ENCODE data around the gene PSMD14. TPM values are rescaled to one million over a fixed set of nuclear protein-coding genes. Genes with fewer than 3 reads are reported as not detected.

The PSMD14 gene
- total RNA-seq, 1 experiment from 2014 or later: 81.1 TPM

DNA sequence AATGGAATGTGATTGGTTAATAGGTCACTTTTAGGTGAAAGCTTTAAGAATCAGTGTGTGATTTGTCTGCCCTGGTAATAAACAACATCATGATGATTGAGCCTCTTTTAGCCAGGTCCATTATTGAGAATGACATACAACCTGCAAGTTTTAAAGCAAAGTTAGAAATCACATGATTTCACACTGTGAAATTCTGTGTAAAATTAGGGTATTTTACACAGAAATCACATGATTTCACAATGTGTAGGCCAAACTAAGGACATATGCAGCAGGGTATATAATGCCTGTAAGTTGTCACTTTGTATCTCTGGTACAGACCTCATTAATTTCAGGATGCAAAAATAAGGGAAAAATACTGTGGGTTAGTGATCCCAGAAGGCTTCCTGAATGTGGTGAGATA, 16.7 kb downstream of the PSMD14 start:
- CTCF ChIA-PET: no interaction called here
- intact Hi-C loops (cut with micrococcal nuclease; ENCODE audit: unreplicated experiment): no loop called here
- no peak overlapping the region for H3K4me3 Mint-ChIP-seq (ENCODE audit: unreplicated experiment)
- no peaks in the 10 kb centered on the region for H3K4me1 Mint-ChIP-seq (ENCODE audit: low read depth, unreplicated experiment)
- Histone ChIP-seq H3K36me3 (ENCODE audit: control insufficient read depth, insufficient read depth, low read length) (no peaks in the 10 kb centered on the region), H3K9me3 (no peaks in the 10 kb centered on the region), H3K27me3 (replicated peaks; ENCODE audit: control insufficient read depth, insufficient read depth, low read length) (no peaks in the 10 kb centered on the region), H3K4me1 (0 out of 2 replicates have a peak, but pooled peaks cover under 1% of the 10 kb centered on the region), H3K4me3 (ENCODE audit: low read depth, low read length) (no peak overlapping the region)
- H3K27ac Mint-ChIP-seq (ENCODE audit: unreplicated experiment): no peak overlapping the region
- DNase-seq: no peak
- H3K27me3 Mint-ChIP-seq (ENCODE audit: insufficient read depth, unreplicated experiment): no peaks in the 10 kb centered on the region
- BruUV-seq (replicated peaks): no TSS peak
- no peaks in the 10 kb centered on the region for H3K9me3 Mint-ChIP-seq (ENCODE audit: unreplicated experiment)
- no peak for TF ChIP-seq CTCF (IDR thresholded peaks at IDR 0.05; ENCODE audit: insufficient read depth in 1 of 2, low read depth in 1 of 2, low read length in 1 of 2, severe bottlenecking in 1 of 2, unreplicated experiment in 1 of 2)
- POLR2A ChIA-PET: no interaction called here
- H3K36me3 Mint-ChIP-seq (ENCODE audit: insufficient read depth, unreplicated experiment): peaks cover 52% of the 10 kb centered on the region

DNA sequence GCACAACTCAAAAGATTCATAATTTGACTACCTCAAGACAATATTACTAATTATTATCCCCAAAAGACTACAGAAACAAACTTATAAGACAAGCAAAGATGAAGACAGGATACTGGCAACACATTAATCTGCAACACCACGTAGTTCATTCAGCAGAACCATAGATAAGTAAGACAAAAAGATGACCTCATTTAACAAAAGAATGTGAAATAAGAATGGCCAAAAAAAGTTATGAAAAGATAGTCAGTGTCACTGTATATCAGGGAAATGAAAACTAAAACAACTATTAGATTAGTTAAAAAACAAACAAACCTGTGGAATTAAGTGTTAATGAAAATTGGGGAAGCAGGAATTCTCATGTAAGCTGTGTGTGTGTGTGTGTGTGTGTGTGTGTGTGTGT, 19.4 kb downstream of the PSMD14 start:
- Mint-ChIP-seq H3K4me1 (ENCODE audit: low read depth, unreplicated experiment) (no peaks in the 10 kb centered on the region), H3K27me3 (ENCODE audit: insufficient read depth, unreplicated experiment) (no peaks in the 10 kb centered on the region), H3K27ac (ENCODE audit: unreplicated experiment) (no peak overlapping the region), H3K9me3 (ENCODE audit: unreplicated experiment) (no peaks in the 10 kb centered on the region), H3K4me3 (ENCODE audit: unreplicated experiment) (no peak overlapping the region), H3K36me3 (ENCODE audit: insufficient read depth, unreplicated experiment) (peaks cover 37% of the 10 kb centered on the region)
- Histone ChIP-seq H3K27me3 (replicated peaks; ENCODE audit: control insufficient read depth, insufficient read depth, low read length) (no peaks in the 10 kb centered on the region), H3K4me1 (no peaks in the 10 kb centered on the region), H3K36me3 (ENCODE audit: control insufficient read depth, insufficient read depth, low read length) (no peaks in the 10 kb centered on the region), H3K4me3 (ENCODE audit: low read depth, low read length) (no peak overlapping the region), H3K9me3 (no peaks in the 10 kb centered on the region)
- no TSS peak for BruUV-seq (replicated peaks)
- no peak for DNase-seq
- ChIA-PET CTCF (no interaction called here), POLR2A (no interaction called here)
- intact Hi-C loops (cut with micrococcal nuclease; ENCODE audit: unreplicated experiment): no loop called here
- no peak for TF ChIP-seq CTCF (IDR thresholded peaks at IDR 0.05; ENCODE audit: insufficient read depth in 1 of 2, low read depth in 1 of 2, low read length in 1 of 2, severe bottlenecking in 1 of 2, unreplicated experiment in 1 of 2)

- Histone ChIP-seq H3K4me1 (no peaks in the 10 kb centered on the region), H3K27me3 (replicated peaks; ENCODE audit: control insufficient read depth, insufficient read depth, low read length) (no peaks in the 10 kb centered on the region), H3K4me3 (ENCODE audit: low read depth, low read length) (no peak overlapping the region), H3K9me3 (no peaks in the 10 kb centered on the region), H3K36me3 (ENCODE audit: control insufficient read depth, insufficient read depth, low read length) (no peaks in the 10 kb centered on the region)
- no peak for DNase-seq
- intact Hi-C loops (cut with micrococcal nuclease; ENCODE audit: unreplicated experiment): no loop called here
- H3K4me3 Mint-ChIP-seq (ENCODE audit: unreplicated experiment): no peak overlapping the region
- H3K4me1 Mint-ChIP-seq (ENCODE audit: low read depth, unreplicated experiment): no peaks in the 10 kb centered on the region
- TF ChIP-seq CTCF (IDR thresholded peaks at IDR 0.05; ENCODE audit: insufficient read depth in 1 of 2, low read depth in 1 of 2, low read length in 1 of 2, severe bottlenecking in 1 of 2, unreplicated experiment in 1 of 2): no peak
- no peak overlapping the region for H3K27ac Mint-ChIP-seq (ENCODE audit: unreplicated experiment)
- H3K27me3 Mint-ChIP-seq (ENCODE audit: insufficient read depth, unreplicated experiment): no peaks in the 10 kb centered on the region
- H3K36me3 Mint-ChIP-seq (ENCODE audit: insufficient read depth, unreplicated experiment): peaks cover 11% of the 10 kb centered on the region
- POLR2A ChIA-PET: no interaction called here
- BruUV-seq (replicated peaks): no TSS peak
- H3K9me3 Mint-ChIP-seq (ENCODE audit: unreplicated experiment): no peaks in the 10 kb centered on the region
- CTCF ChIA-PET: no interaction called here
Observed at GRCh38 chr2:161332371-161332967, 24.2 kb downstream of the PSMD14 start.
